Gastroesophageal sphincter (tissue), 4 donors: ENCODE results near the gene PTPRC. TPM values are rescaled to one million over a fixed set of nuclear protein-coding genes. Genes with fewer than 3 reads are reported as not detected.
A peak's percentile ranks its signal among the peaks of the same experiment; 100 is the strongest.

ENCODE experiments used
- ATAC-seq: fragments of 150-250 bp; one replicate; pipeline ENCODE4 v1.9.1; 2016; ENCODE audit warnings: mild to moderate bottlenecking, moderate library complexity
- H3K27ac ChIP-seq, 4 donors: fragments of 200-600 bp; sonication (generic) in 3 of 4; 1 replicate in 3 of 4; 2 replicates in 1 of 4; pipeline ENCODE4 v1.5.1; 2016 to 2019
- H3K27me3 ChIP-seq: fragments of 200-600 bp; sonication (generic); one replicate; pipeline ENCODE4 v1.5.1; 2019
- H3K36me3 ChIP-seq, 2 donors: fragments of 200-600 bp; sonication (generic); one replicate each; pipeline ENCODE4 v1.5.1; 2019; ENCODE audit warnings: control low read depth in 1 of 2
- H3K4me1 ChIP-seq, 3 donors: fragments of 200-600 bp; sonication (generic); 1 replicate in 2 of 3; 2 replicates in 1 of 3; pipeline ENCODE4 v1.5.1; 2016 to 2019; ENCODE audit warnings: control low read depth in 2 of 3
- H3K4me3 ChIP-seq, 2 donors: fragments of 200-600 bp; sonication (generic); one replicate each; pipeline ENCODE4 v1.5.1; 2019; ENCODE audit warnings: mild to moderate bottlenecking in 1 of 2, moderate library complexity in 1 of 2
- H3K9me3 ChIP-seq, 3 donors: fragments of 200-600 bp; sonication (generic); one replicate each; pipeline ENCODE4 v1.5.1; 2017 to 2019; ENCODE audit warnings: control low read depth in 2 of 3
- EP300 ChIP-seq: sonication (generic); formaldehyde crosslinking; IDR thresholded peaks from one replicate; pipeline ENCODE4 v1.6.1; 2017; ENCODE audit warnings: antibody characterized with exemption, mild to moderate bottlenecking
- POLR2A ChIP-seq, 2 donors: fragments of 450-650 bp; IDR thresholded peaks; one replicate each; pipeline ENCODE4 v1.6.1; 2017; ENCODE audit warnings: antibody characterized with exemption in 2 of 2, mild to moderate bottlenecking in 2 of 2, moderate library complexity in 1 of 2
- POLR2AphosphoS5 ChIP-seq: sonication (generic); formaldehyde crosslinking; IDR thresholded peaks from one replicate; pipeline ENCODE4 v1.6.1; 2017; ENCODE audit warnings: antibody characterized with exemption
- WGBS, 2 donors: methylation state at CpG; one replicate each; pipeline ENCODE4 v1.1.5; 2018; ENCODE audit warnings: low coverage in 1 of 2; 5-methylcytosine and 5-hydroxymethylcytosine counted together
- total RNA-seq, 4 donors: library from RNA; depleted of rRNA; stranded (reverse); fragments of >200 nt; gene quantifications; one replicate each; pipeline ENCODE4 v1.1.0, GENCODE V29; 2016
- TF ChIP-seq, protein P1 (sequence below), 4 experiments: fragments of 200-600 bp in 2 of 4; fragments of 450-650 bp in 2 of 4; sonication (generic) in 1 of 4; IDR thresholded peaks; one replicate each; pipeline ENCODE4 v1.5.1; 2017 to 2019; ENCODE audit warnings: antibody characterized with exemption in 4 of 4, mild to moderate bottlenecking in 2 of 4, moderate library complexity in 2 of 4

Gene PTPRC
- total RNA-seq, 4 donors from 2014 or later, result 5.0 to 31.9 (median 12.9) TPM

DNA sequence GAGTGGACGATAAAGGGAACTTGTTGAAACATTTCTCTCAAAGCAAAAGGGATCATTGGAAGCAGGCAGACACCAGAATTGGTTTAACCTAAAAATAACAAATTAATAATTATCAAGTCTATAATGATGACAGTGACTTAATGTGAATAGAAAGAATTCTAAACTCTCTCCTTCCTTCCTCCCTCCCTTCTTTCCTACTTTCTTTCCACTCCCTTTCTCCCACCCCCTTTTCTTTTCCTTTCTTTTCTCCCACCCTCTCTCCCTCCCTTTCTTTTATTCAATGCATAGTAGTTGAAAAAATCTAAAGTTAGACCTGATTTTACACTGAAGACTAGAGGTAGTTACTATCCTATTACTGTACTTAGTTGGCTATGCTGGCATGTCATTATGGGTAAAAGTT is 55.7 kb downstream of the PTPRC start:
- Histone ChIP-seq H3K4me3 (no peak overlapping the region), H3K27ac (no peak overlapping the region), H3K4me1 (no peaks in the 10 kb centered on the region), H3K27me3 (no peaks in the 10 kb centered on the region), H3K9me3 (no peaks in the 10 kb centered on the region), H3K36me3 (no peaks in the 10 kb centered on the region)
- 50 to 63% methylated on average over 1 of the region's 1 CpG for WGBS, 2 donors
- ATAC-seq, result no peak
- TF ChIP-seq POLR2A (IDR thresholded peaks at IDR 0.05) (no peak), EP300 (no peak), POLR2AphosphoS5 (no peak)
- TF ChIP-seq, protein P1, sequence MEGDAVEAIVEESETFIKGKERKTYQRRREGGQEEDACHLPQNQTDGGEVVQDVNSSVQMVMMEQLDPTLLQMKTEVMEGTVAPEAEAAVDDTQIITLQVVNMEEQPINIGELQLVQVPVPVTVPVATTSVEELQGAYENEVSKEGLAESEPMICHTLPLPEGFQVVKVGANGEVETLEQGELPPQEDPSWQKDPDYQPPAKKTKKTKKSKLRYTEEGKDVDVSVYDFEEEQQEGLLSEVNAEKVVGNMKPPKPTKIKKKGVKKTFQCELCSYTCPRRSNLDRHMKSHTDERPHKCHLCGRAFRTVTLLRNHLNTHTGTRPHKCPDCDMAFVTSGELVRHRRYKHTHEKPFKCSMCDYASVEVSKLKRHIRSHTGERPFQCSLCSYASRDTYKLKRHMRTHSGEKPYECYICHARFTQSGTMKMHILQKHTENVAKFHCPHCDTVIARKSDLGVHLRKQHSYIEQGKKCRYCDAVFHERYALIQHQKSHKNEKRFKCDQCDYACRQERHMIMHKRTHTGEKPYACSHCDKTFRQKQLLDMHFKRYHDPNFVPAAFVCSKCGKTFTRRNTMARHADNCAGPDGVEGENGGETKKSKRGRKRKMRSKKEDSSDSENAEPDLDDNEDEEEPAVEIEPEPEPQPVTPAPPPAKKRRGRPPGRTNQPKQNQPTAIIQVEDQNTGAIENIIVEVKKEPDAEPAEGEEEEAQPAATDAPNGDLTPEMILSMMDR (IDR thresholded peaks at IDR 0.05), result no peak

DNA sequence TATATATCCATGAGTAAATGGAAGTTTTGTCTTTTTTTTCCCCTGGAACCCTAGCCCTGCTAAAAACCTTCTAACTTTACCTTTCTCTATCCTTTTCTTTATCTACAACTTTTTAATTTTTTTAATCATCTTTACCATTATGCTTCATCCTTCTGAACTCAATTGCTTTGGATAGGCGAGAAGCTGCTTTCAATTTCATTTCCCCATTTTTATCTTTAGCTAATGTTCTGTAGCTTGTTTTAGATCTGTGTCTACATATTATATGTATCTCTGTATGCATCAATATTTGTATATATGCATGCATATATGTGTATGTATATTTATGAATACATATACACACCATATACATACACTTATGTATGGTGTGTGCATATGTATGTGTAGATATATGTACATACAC is 57.4 kb downstream of the PTPRC start:
- TF ChIP-seq POLR2AphosphoS5, result no peak
- no peak overlapping the region for H3K27ac ChIP-seq
- H3K4me3 ChIP-seq, result no peak overlapping the region
- no peaks in the 10 kb centered on the region for H3K36me3 ChIP-seq
- ATAC-seq, result no peak
- 65 to 100% methylated on average over 1 of the region's 1 CpG for WGBS, 2 donors
- no peaks in the 10 kb centered on the region for H3K27me3 ChIP-seq
- H3K4me1 ChIP-seq, result no peaks in the 10 kb centered on the region
- no peaks in the 10 kb centered on the region for H3K9me3 ChIP-seq

DNA sequence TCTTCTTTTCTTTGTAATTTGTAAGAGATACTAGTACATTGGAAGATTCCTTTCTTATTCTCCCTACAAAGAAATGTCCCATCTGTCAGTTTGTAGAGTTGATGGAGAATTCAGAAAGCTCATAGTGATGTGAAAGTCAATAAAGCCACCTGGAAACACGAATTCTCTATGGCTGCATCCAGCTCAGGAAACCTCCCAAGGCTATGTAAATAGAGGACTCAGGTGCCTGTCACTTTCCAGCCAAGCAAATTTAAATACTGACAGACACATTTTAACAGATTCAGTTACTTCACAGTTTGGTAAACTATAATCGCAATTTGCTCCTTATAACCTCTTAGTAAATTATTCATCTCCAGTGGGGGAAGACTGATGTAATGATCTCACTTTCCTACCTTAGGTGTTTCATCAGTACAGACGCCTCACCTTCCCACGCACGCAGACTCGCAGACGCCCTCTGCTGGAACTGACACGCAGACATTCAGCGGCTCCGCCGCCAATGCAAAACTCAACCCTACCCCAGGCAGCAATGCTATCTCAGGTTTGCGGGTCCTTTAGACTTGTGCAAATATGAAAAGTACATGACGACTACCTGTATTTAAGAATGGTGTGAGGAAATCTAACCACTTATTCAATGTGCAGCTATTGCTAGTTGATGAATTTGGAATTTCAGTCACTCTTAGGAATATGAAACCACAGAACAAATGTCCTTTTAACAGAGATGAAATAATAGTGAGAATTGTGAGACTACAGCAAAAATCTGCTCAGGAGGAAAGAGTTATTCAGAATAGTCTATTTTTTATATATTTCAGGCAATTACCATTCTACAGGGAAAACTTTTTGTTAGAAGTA is 60.6 kb downstream of the PTPRC start:
- whole genome bisulfite sequencing, 2 donors, result 5 to 13% methylated on average over 11 of the region's 13 CpGs
- Histone ChIP-seq H3K4me3 (no peak overlapping the region), H3K27ac (no peak overlapping the region), H3K4me1 (no peaks in the 10 kb centered on the region), H3K36me3 (no peaks in the 10 kb centered on the region), H3K27me3 (no peaks in the 10 kb centered on the region), H3K9me3 (no peaks in the 10 kb centered on the region)
- ATAC-seq, result no peak
- TF ChIP-seq POLR2A (IDR thresholded peaks at IDR 0.05) (no peak), POLR2AphosphoS5 (no peak), EP300 (no peak)
- TF ChIP-seq, protein P1 (IDR thresholded peaks at IDR 0.05), result peak in 2 of 4 experiments; percentile 16 to 53

GRCh38 chr1:198700016-198700392 is 61.2 kb downstream of the PTPRC start:
- H3K27ac ChIP-seq, result no peak overlapping the region
- no peak overlapping the region for H3K4me3 ChIP-seq
- 75 to 78% methylated on average over 1 of the region's 1 CpG for WGBS, 2 donors
- TF ChIP-seq POLR2AphosphoS5 (no peak), EP300 (no peak), POLR2A (IDR thresholded peaks at IDR 0.05) (no peak)
- TF ChIP-seq, protein P1 (IDR thresholded peaks at IDR 0.05), result no peak
- no peaks in the 10 kb centered on the region for H3K36me3 ChIP-seq
- ATAC-seq, result no peak
- no peaks in the 10 kb centered on the region for H3K27me3 ChIP-seq
- H3K9me3 ChIP-seq, result no peaks in the 10 kb centered on the region
- H3K4me1 ChIP-seq, result no peaks in the 10 kb centered on the region

- Histone ChIP-seq H3K4me1 (no peaks in the 10 kb centered on the region), H3K9me3 (no peaks in the 10 kb centered on the region), H3K4me3 (no peak overlapping the region), H3K36me3 (no peaks in the 10 kb centered on the region), H3K27ac (no peak overlapping the region), H3K27me3 (no peaks in the 10 kb centered on the region)
- no peak for ATAC-seq
- 71 to 80% methylated on average over 1 of the region's 1 CpG for WGBS, 2 donors
- TF ChIP-seq, protein P1 (IDR thresholded peaks at IDR 0.05), result no peak
- TF ChIP-seq POLR2A (IDR thresholded peaks at IDR 0.05) (no peak), POLR2AphosphoS5 (no peak), EP300 (no peak)
Observed at GRCh38 chr1:198700396-198700795, 61.6 kb downstream of the PTPRC start.
